ENCODE results near the gene TOMM40.

- TF ChIP-seq CTCF (conservative IDR thresholded peaks at IDR 0.05) = no peak
- no peak for TF ChIP-seq EZH2 (IDR thresholded peaks at IDR 0.05; ENCODE audit: low read depth)
These were observed 27.1 kb upstream of the TOMM40 start for GRCh38 chr19:44863990-44864389.

Data from PC-9 (cell line).